Middle frontal gyrus (tissue), 1 donor: ENCODE measurements around the gene NEIL1.
A peak's percentile ranks its signal among the peaks of the same experiment; 100 is the strongest.
"Not testable (repeated sequence)": the region's sequence is repeated elsewhere in the genome, so short reads cannot be mapped to it uniquely, and the experiment has no call there.

Experiments used
- DNase-seq: peaks from one replicate; pipeline ENCODE4 v3.0.0-alpha.2; 2015; ENCODE audit warnings: low spot score; ENCODE audit errors: extremely low spot score

Gene NEIL1

GRCh38 chr15:75332093-75332492, 14.7 kb upstream of the NEIL1 start:
- DNase-seq = not testable (repeated sequence)

- not testable (repeated sequence) for DNase-seq
Measured at GRCh38 chr15:75333654-75334419, 13.0 kb upstream of the NEIL1 start.

GRCh38 chr15:75335313-75335704, 11.5 kb upstream of the NEIL1 start:
- DNase-seq = no peak

- DNase-seq = peak; percentile 91
Measured at GRCh38 chr15:75335705-75336355, 11.0 kb upstream of the NEIL1 start, which contains the start of gene COMMD4. Gene COMMD4, plus strand, starts transcription at chr15:75336063. Its CDS starts 27 bp downstream, at chr15:75336090.

GRCh38 chr15:75338661-75339240, 8.1 kb upstream of the NEIL1 start:
- DNase-seq = no peak

- no peak for DNase-seq
Measured at GRCh38 chr15:75339531-75340240, 7.2 kb upstream of the NEIL1 start.

DNA sequence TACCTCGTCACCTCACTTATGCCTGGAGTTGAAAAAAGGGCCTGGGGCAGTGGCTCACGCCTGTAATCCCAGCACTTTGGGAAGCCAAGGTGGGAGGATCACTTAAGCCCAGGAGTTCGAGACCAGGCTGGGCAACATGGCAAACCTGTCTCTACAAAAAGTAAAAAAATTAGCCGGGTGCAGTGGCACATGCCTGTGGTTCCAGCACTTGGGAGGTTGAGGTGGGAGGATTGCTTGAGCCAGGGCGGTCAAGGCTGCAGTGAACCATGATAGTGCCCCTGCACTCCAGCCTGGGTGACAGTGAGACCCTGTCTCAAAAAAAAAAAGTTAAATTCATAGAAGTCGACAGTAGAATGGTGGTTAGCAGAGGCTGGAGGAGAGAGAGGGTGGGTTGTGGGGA, 4.6 kb upstream of the NEIL1 start:
- DNase-seq = no peak

GRCh38 chr15:75343953-75344352, 2.9 kb upstream of the NEIL1 start:
- DNase-seq = not testable (repeated sequence)

DNA sequence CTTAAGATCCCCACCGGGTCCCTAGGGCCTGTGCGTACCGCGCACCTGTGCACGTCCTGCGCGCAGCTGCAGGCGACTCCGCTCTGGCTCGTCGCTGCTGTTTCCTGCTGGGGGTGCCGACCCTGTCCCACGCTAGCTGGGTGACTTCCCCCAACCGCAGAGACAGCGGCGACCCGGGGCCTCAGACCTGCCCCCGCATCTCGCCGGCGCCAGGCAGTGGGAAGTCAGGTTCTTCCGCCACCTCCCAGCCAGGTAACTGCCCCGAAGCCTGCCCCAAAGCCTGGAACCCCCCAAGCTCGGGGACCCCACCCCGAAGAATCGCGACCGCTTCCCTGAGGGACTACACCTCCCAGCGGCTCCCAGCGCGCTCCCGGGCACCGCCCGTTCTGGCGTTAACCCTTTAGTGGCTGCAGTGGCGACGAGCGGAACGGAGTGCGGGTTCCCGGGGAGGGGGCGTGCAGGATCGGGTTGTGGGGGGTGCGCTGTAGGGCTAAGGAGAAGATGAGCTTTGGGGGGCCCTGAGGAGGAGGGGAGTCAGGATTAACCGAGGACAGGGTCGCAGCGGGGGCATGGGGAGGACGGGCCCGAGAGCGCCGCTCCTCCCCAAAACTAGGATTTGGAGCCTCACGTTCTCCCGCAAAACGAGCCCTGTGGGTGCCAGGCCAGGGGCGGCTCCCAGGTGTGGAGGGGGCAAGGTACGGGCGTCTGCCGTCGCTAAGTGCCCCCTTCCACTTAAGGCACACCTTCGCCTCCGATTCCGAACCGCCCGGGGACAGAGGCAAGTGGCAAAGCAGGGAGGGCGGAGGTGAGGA, 589 bp downstream of the NEIL1 start:
- DNase-seq = no peak

DNA sequence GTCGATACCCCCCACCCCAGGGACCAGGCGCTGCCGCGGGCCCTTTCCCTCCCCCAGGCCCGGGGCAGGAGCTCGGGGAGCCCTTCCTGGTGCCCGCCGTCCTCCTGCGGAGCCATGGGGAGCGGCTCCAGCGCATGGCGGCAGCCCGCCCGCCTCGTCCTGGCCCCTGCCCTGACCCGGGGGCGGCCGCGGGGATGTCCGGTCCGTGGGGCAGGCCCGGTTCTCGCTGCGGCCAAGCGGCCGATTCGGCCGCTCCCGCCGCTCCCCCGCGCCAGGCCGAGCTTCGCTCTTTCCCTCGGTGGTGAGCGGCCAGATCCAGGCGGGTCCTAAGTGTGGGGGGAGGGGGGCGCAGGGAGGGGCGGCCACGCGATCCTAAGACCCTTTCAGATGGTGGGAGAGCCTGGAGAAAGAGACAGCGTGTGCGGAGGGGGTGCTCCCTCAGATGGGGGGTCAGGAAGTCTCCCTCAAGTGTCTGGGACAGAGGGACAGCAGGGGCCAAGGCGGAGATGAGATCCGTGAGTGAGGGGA, 1.3 kb downstream of the NEIL1 start:
- DNase-seq = no peak

DNA sequence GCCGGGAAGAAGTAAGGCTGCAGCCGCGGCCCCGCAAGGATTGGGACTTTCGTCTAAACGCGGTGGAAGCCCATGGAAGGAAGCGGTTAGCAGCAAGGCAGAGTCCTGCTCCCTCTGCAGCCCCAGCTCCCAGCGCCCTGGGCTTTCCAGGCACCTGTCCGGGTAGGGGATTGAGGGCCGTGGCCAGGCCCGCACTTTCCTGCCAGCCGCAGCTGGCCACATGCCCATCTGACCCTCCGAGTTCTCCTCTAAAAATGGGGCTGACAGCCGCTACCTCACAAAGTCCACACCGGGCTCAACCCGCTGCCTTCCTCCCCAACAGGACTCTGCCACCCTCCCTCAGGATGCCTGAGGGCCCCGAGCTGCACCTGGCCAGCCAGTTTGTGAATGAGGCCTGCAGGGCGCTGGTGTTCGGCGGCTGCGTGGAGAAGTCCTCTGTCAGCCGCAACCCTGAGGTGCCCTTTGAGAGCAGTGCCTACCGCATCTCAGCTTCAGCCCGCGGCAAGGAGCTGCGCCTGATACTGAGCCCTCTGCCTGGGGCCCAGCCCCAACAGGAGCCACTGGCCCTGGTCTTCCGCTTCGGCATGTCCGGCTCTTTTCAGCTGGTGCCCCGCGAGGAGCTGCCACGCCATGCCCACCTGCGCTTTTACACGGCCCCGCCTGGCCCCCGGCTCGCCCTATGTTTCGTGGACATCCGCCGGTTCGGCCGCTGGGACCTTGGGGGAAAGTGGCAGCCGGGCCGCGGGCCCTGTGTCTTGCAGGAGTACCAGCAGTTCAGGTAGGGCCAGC, 1.9 kb downstream of the NEIL1 start:
- DNase-seq = no peak

- not testable (repeated sequence) for DNase-seq
Measured at GRCh38 chr15:75349351-75349669, 2.5 kb downstream of the NEIL1 start.

DNA sequence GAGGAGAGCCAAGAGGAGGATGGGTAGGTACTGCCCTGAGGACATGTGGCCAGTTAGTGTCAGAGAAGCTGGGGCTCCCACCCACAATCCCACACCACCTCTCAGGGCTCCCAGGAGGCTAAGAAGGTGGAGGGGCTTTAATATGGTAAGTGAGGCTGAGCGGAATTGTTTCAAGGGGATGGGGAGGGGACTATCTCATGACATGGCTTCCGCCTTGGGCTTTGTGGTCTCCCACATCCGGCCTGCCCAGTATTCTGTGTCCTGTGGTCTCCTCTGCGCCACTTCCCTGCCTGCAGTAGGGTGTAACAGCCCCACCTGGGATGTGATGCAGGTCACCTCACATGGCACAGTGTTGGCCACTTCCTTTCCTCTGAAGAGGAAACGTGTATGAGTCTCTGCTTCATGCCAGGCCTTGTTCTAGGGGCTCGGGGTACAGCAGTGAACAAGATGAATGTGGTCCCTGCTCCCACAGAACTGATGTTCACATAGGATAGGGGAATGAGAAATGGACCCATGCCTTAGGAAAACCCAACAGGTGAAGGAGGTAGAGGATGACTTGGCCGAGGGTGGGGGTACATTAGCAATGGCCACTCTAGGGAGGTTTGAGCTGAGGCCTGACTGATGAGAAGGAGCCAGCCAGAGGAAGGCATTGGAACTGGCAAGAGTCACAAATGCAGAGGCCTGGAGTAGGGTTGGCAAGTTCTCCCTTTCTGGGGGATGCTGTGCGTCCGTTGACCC, 3.2 kb downstream of the NEIL1 start:
- DNase-seq = no peak

- no peak for DNase-seq
Measured at GRCh38 chr15:75350601-75351361, 3.9 kb downstream of the NEIL1 start.

- DNase-seq = no peak
Measured at GRCh38 chr15:75352186-75353080, 5.6 kb downstream of the NEIL1 start.

DNA sequence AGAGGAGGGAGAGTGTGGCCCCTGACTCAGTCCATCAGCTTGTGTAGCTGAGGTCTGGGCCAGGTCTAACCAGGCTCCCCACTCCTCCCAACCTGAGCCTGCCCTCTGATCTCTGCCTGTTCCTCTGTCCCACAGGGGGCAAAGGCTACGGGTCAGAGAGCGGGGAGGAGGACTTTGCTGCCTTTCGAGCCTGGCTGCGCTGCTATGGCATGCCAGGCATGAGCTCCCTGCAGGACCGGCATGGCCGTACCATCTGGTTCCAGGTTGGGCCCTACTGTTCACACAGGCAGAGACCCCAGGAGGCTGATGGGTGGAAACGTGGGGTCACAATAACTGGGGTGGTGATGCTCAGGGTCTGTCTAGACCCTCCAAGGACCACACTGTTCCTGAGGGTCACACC, 6.8 kb downstream of the NEIL1 start:
- DNase-seq = no peak

DNA sequence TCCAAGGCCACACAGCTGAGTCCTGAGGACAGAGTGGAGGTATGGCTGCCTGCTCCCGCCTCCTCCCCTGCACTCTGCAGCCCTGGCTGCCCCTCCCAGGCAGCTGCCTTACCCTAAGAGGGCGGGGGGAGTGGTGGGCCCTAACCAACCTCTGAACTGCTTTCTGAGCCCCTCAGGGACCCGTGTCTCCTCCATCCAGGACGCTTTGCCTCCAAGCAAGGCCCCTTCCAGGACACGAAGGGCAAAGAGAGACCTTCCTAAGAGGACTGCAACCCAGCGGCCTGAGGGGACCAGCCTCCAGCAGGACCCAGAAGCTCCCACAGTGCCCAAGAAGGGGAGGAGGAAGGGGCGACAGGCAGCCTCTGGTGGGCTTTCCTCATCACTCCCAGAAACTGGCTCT, 7.6 kb downstream of the NEIL1 start:
- no peak for DNase-seq

GRCh38 chr15:75355369-75355768, 8.5 kb downstream of the NEIL1 start:
- no peak for DNase-seq
